Left cardiac atrium (tissue), 2 donors: Measurements from ENCODE around the gene DMRTC2. TPM values are rescaled to one million over a fixed set of nuclear protein-coding genes. Genes with fewer than 3 reads are reported as not detected.

Source experiments
- microRNA-seq, 2 donors: library from miRNA; unstranded; fragments of <30 nt; microRNA quantifications; one replicate each; pipeline ENCODE4 v1.2.0, GENCODE V29; 2020
- total RNA-seq, 2 donors: library from RNA; stranded (reverse); fragmentation: NEBNext Ultra II Directional; extraction: Animal tissue kit (Norgen Biotek cat#: 25700); gene quantifications; one replicate each; pipeline ENCODE4 v1.2.1, GENCODE V29; 2021
- donor health status: DM: no; HTN: yes; CAD: no; lungs with severe emphysema.
- donor health status: DM: yes; HTN: yes; CAD: no.

The DMRTC2 gene
- total RNA-seq, 2 donors from 2014 or later: not detected

Small RNA genes lying within 50 kb of the gene (microRNA-seq; reads per million reads assigned to microRNA genes)
- 0 reads per million in 2 donors for gene MIR6797

Other genes starting within 250 kb of the DMRTC2 start
- under 1 TPM; 0.84 to 0.91 TPM for gene CEACAM4, start 218.0 kb upstream of the DMRTC2 start, total RNA-seq
- gene CEACAM7, start 156.8 kb upstream of the DMRTC2 start, total RNA-seq: not detected
- gene CEACAM5, start 136.4 kb upstream of the DMRTC2 start, total RNA-seq: not detected
- under 1 TPM in 1 of 2 donors, not detected in 1; 0.08 TPM for gene CEACAM6, start 89.5 kb upstream of the DMRTC2 start, total RNA-seq
- gene CEACAM3, start 48.5 kb upstream of the DMRTC2 start, total RNA-seq: under 1 TPM; 0.29 to 0.60 TPM
- gene LYPD4, start 359 bp upstream of the DMRTC2 start, total RNA-seq: not detected
- 100 to 1,000 TPM; 811 to 841 TPM for gene RPS19, start 15.2 kb downstream of the DMRTC2 start, total RNA-seq
- under 1 TPM; 0.24 to 0.68 TPM for gene CD79A, start 32.2 kb downstream of the DMRTC2 start, total RNA-seq
- 10 to 100 TPM; 47.0 to 59.1 TPM for gene ARHGEF1, start 38.1 kb downstream of the DMRTC2 start, total RNA-seq
- under 1 TPM in 1 of 2 donors, not detected in 1; 0.16 TPM for gene ERFL, start 83.4 kb downstream of the DMRTC2 start, total RNA-seq
- 100 to 1,000 TPM in 1 of 2 donors, 10 to 100 TPM in 1; 91.4 to 117 TPM for gene RABAC1, start 114.3 kb downstream of the DMRTC2 start, total RNA-seq
- 100 to 1,000 TPM; 235 to 274 TPM for gene ATP1A3, start 149.2 kb downstream of the DMRTC2 start, total RNA-seq
- 10 to 100 TPM; 12.0 to 12.6 TPM for gene GRIK5, start 225.2 kb downstream of the DMRTC2 start, total RNA-seq
- 1 to 10 TPM; 8.3 to 9.1 TPM for gene ZNF574, start 231.1 kb downstream of the DMRTC2 start, total RNA-seq